Measurements from ENCODE around the gene CAMK1D. TPM values are rescaled to one million over a fixed set of nuclear protein-coding genes. Genes with fewer than 3 reads are reported as not detected.

The CAMK1D gene
- total RNA-seq, 2 experiments from 2014 or later, result 28.8 to 35.3 TPM

DNA sequence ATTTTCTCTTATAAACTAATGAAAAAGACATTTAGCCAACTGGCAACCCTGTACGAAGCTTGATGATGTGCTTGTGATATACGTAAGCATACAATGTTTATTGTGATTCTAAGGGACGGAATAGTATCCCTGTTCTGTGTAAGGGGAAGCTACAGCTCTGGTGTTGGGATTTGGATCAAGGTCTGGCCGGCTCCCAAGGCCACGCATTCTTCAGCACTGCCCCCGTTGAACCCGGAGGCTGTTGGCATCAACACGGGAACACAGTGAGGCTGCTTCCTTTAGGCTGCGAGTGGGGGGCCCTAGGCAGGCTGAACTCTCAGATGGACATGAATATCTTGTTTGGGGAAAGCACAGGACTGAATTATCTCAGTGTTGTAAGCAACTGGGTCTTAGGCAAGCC, 180.6 kb downstream of the CAMK1D start:
- ChIA-PET CTCF (no interaction called here), POLR2A (no interaction called here)
- Mint-ChIP-seq H3K36me3 (ENCODE audit: low read depth) (peaks cover 5% of the 10 kb centered on the region), H3K4me3 (no peak overlapping the region), H3K27me3 (no peaks in the 10 kb centered on the region), H3K9me3 (peaks cover 7% of the 10 kb centered on the region), H3K27ac (no peak overlapping the region), H3K4me1 (ENCODE audit: low read depth) (peaks cover 28% of the 10 kb centered on the region)
- TF ChIP-seq, protein P1, sequence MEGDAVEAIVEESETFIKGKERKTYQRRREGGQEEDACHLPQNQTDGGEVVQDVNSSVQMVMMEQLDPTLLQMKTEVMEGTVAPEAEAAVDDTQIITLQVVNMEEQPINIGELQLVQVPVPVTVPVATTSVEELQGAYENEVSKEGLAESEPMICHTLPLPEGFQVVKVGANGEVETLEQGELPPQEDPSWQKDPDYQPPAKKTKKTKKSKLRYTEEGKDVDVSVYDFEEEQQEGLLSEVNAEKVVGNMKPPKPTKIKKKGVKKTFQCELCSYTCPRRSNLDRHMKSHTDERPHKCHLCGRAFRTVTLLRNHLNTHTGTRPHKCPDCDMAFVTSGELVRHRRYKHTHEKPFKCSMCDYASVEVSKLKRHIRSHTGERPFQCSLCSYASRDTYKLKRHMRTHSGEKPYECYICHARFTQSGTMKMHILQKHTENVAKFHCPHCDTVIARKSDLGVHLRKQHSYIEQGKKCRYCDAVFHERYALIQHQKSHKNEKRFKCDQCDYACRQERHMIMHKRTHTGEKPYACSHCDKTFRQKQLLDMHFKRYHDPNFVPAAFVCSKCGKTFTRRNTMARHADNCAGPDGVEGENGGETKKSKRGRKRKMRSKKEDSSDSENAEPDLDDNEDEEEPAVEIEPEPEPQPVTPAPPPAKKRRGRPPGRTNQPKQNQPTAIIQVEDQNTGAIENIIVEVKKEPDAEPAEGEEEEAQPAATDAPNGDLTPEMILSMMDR (IDR thresholded peaks at IDR 0.05), result no peak
- intact Hi-C loops (cut with DNase I, micrococcal nuclease), result no loop called here
- ATAC-seq (ENCODE audit: poor library complexity), result no peak
- no peak for DNase-seq
- H3K4me1 ChIP-seq (ENCODE audit: insufficient read depth, low read length), result no peaks in the 10 kb centered on the region
- H3K9me3 ChIP-seq (ENCODE audit: control insufficient read depth in 1 of 2, insufficient read depth in 1 of 2, low read length in 2 of 2), result no peaks in the 10 kb centered on the region
- H3K27ac ChIP-seq (ENCODE audit: low read depth in 1 of 2, low read length in 2 of 2), result no peak overlapping the region
- no peaks in the 10 kb centered on the region for H3K27me3 ChIP-seq (ENCODE audit: control insufficient read depth in 1 of 2, insufficient read depth in 2 of 2, low read length in 2 of 2)
- no peaks in the 10 kb centered on the region for H3K36me3 ChIP-seq (ENCODE audit: insufficient read depth, low read length)
- no peak overlapping the region for H3K4me3 ChIP-seq (ENCODE audit: low read length)

GRCh38 chr10:12531305-12532220, 182.2 kb downstream of the CAMK1D start:
- peaks cover 29% of the 10 kb centered on the region for H3K4me1 Mint-ChIP-seq (ENCODE audit: low read depth)
- DNase-seq (no peak), ATAC-seq (ENCODE audit: poor library complexity) (no peak)
- H3K27me3 Mint-ChIP-seq, result no peaks in the 10 kb centered on the region
- CTCF ChIA-PET, result no interaction called here
- no peaks in the 10 kb centered on the region for H3K9me3 ChIP-seq (ENCODE audit: control insufficient read depth in 1 of 2, insufficient read depth in 1 of 2, low read length in 2 of 2)
- H3K27ac ChIP-seq (ENCODE audit: low read depth in 1 of 2, low read length in 2 of 2), result no peak overlapping the region
- intact Hi-C loops (cut with DNase I, micrococcal nuclease), result no loop called here
- no peak overlapping the region for H3K27ac Mint-ChIP-seq
- H3K36me3 ChIP-seq (ENCODE audit: insufficient read depth, low read length), result no peaks in the 10 kb centered on the region
- no peaks in the 10 kb centered on the region for H3K36me3 Mint-ChIP-seq (ENCODE audit: low read depth)
- H3K4me3 Mint-ChIP-seq, result no peak overlapping the region
- TF ChIP-seq, protein P1 (IDR thresholded peaks at IDR 0.05), result no peak
- no peak overlapping the region for H3K4me3 ChIP-seq (ENCODE audit: low read length)
- H3K4me1 ChIP-seq (ENCODE audit: insufficient read depth, low read length), result no peaks in the 10 kb centered on the region
- H3K9me3 Mint-ChIP-seq, result peaks cover 4% of the 10 kb centered on the region
- H3K27me3 ChIP-seq (ENCODE audit: control insufficient read depth in 1 of 2, insufficient read depth in 2 of 2, low read length in 2 of 2), result no peaks in the 10 kb centered on the region
- POLR2A ChIA-PET, result no interaction called here

DNA sequence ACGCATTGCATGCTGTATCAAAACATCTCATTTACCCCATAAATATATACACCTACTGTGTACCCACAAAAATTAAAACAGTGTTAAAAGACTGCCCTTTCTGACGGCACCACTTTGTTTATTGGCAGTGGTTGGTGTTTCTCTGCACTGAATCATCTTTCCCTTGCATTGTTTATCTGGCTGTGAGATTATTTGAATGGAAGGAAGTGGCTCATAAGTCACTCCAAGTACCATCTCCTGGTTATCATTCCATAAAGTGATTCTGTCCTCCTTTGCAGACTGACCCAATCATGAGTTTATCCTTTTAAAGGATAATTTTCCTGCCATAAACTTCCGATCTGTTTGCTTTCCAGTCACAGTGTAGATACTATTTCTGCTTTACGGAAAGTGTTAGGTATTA, 183.8 kb downstream of the CAMK1D start:
- Mint-ChIP-seq H3K27ac (no peak overlapping the region), H3K9me3 (peaks cover 4% of the 10 kb centered on the region), H3K27me3 (no peaks in the 10 kb centered on the region), H3K36me3 (ENCODE audit: low read depth) (no peaks in the 10 kb centered on the region), H3K4me3 (no peak overlapping the region), H3K4me1 (ENCODE audit: low read depth) (peaks cover 25% of the 10 kb centered on the region)
- Histone ChIP-seq H3K4me3 (ENCODE audit: low read length) (no peak overlapping the region), H3K36me3 (ENCODE audit: insufficient read depth, low read length) (no peaks in the 10 kb centered on the region), H3K4me1 (ENCODE audit: insufficient read depth, low read length) (no peaks in the 10 kb centered on the region), H3K9me3 (ENCODE audit: control insufficient read depth in 1 of 2, insufficient read depth in 1 of 2, low read length in 2 of 2) (no peaks in the 10 kb centered on the region), H3K27me3 (ENCODE audit: control insufficient read depth in 1 of 2, insufficient read depth in 2 of 2, low read length in 2 of 2) (no peaks in the 10 kb centered on the region), H3K27ac (ENCODE audit: low read depth in 1 of 2, low read length in 2 of 2) (no peak overlapping the region)
- POLR2A ChIA-PET, result no interaction called here
- DNase-seq, result no peak
- ATAC-seq (ENCODE audit: poor library complexity), result no peak
- CTCF ChIA-PET, result no interaction called here
- intact Hi-C loops (cut with DNase I, micrococcal nuclease), result no loop called here
- TF ChIP-seq, protein P1 (IDR thresholded peaks at IDR 0.05), result no peak

Data from CD4-positive, alpha-beta T cell (primary cell).